Measurements from ENCODE around the gene GOLGA2. TPM values are rescaled to one million over a fixed set of nuclear protein-coding genes. Genes with fewer than 3 reads are reported as not detected.

The GOLGA2 gene
- total and polyA plus RNA-seq, 4 donors, result 56.0 to 137 (median 89.7) TPM

DNA sequence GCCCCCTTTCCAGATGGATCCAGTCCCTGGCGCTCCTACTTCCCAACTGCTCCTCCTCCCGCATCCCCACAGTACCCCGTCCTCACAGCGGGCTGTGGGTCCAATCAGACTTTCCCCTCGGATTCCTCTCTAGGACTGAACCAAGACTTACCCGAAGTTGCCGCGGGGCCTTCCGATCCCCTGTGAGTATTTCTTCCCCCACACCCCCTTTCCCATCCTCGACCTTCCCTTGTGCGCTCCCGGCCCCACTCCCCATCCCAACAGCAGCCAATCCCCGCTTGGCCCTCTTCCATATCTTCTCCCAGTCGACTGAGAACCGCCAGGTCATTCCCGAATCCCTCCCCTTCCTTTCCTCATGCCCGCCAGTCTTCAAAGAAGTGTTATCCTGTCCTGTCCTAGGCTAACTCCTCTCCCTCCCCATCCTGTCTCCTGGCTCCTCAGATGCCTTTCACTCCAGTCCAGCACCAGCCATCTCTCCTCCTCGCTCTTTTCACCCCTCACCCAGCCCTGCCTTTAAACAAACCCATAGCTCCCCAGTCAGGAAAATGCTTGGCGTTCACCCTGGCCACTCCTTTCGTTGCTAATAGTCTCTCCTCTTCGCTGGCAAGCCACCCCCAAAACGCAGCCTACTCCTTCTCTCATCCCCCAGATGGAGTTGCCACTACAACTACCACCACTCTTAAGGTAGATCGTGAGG lies 915 bp upstream of the GOLGA2 start:
- H3K9me3 ChIP-seq (ENCODE audit: control insufficient read depth in 4 of 4, insufficient read depth in 3 of 4, low read length in 3 of 4), result no peaks in the 10 kb centered on the region
- DNase-seq (peak in 2 of 3 donors; percentile 68 to 78), ATAC-seq (ENCODE audit: insufficient read depth, low FRiP score) (peak; percentile 3)
- peak overlapping the region; percentile 74 for H3K4me3 ChIP-seq
- no peak for TF ChIP-seq CTCF (IDR thresholded peaks at IDR 0.05; ENCODE audit: control extremely low read depth, extremely low read depth)
- peak overlapping the region; percentile 63 to 87 for H3K9ac ChIP-seq (ENCODE audit: insufficient read depth in 1 of 2, low read length in 2 of 2)
- H3K27ac ChIP-seq (ENCODE audit: low read depth in 1 of 2, low read length in 1 of 2), result peak overlapping the region; percentile 79 to 84
- H3K4me1 ChIP-seq (ENCODE audit: control insufficient read depth in 5 of 5, insufficient read depth in 5 of 5, low read length in 5 of 5), result peaks cover 0 to 24% (median 10%) of the 10 kb centered on the region in 5 donors
- H3K36me3 ChIP-seq (ENCODE audit: control insufficient read depth in 4 of 4, insufficient read depth in 4 of 4, low read length in 4 of 4), result peaks cover 0 to 10% (median 7%) of the 10 kb centered on the region in 4 donors
- WGBS, 2 donors, result 12 to 18% methylated on average over 23 of the region's 23 CpGs
- H3K27me3 ChIP-seq (ENCODE audit: control insufficient read depth in 3 of 3, insufficient read depth in 3 of 3, low read length in 2 of 3), result no peaks in the 10 kb centered on the region

DNA sequence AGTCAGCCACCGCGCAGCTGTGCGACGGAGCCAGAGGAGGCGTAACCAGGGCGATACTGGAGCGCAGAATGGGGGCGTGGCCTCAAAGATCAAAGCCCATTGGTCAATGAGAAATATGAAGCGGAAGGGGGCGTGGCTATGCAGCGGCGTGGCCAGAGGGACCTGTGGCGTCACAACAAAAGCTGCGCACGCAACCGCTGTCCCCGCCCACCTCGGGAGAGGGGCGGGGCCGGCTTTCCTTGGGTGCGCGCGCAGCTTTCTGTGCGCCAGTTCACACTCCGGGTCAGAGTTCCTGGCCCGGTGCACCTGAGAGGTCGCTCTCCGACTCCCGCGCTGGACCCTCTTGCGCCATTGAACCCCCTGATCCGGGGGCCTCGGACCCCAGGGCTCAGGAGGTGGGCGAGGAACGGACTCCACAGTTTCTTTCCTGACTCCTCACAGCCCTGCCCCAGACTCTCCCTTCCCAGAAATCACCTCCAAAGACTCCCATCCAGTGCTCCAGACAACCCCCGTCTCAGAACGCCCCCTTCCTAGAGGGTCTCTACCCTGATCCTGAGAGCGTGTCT lies 284 bp upstream of the GOLGA2 start, which contains the start of gene SWI5:
Gene SWI5, plus strand, starts transcription at position 269 of the 566 bp plus-strand sequence.
- DNase-seq, result peak; percentile 100
- peak; percentile 99 for ATAC-seq (ENCODE audit: insufficient read depth, low FRiP score)
- peak within 1 kb of the TSS; percentile 79 to 84 for H3K27ac ChIP-seq (ENCODE audit: low read depth in 1 of 2, low read length in 1 of 2)
- H3K4me1 ChIP-seq (ENCODE audit: control insufficient read depth in 5 of 5, insufficient read depth in 5 of 5, low read length in 5 of 5), result peaks cover 0 to 24% (median 10%) of the 10 kb centered on the region in 5 donors
- WGBS, 2 donors, result 0 to 1% methylated on average over 38 of the region's 38 CpGs
- H3K9me3 ChIP-seq (ENCODE audit: control insufficient read depth in 4 of 4, insufficient read depth in 3 of 4, low read length in 3 of 4), result no peaks in the 10 kb centered on the region
- H3K9ac ChIP-seq (ENCODE audit: insufficient read depth in 1 of 2, low read length in 2 of 2), result peak within 1 kb of the TSS; percentile 87 to 90
- peaks cover 0 to 14% (median 13%) of the 10 kb centered on the region in 4 donors for H3K36me3 ChIP-seq (ENCODE audit: control insufficient read depth in 4 of 4, insufficient read depth in 4 of 4, low read length in 4 of 4)
- peak within 1 kb of the TSS; percentile 84 for H3K4me3 ChIP-seq
- no peak for TF ChIP-seq CTCF (IDR thresholded peaks at IDR 0.05; ENCODE audit: control extremely low read depth, extremely low read depth)
- H3K27me3 ChIP-seq (ENCODE audit: control insufficient read depth in 3 of 3, insufficient read depth in 3 of 3, low read length in 2 of 3), result no peaks in the 10 kb centered on the region

- Histone ChIP-seq H3K27ac (ENCODE audit: low read depth in 1 of 2, low read length in 1 of 2) (no peak overlapping the region), H3K36me3 (ENCODE audit: control insufficient read depth in 4 of 4, insufficient read depth in 4 of 4, low read length in 4 of 4) (peaks cover 0 to 21% (median 17%) of the 10 kb centered on the region in 4 donors), H3K4me1 (ENCODE audit: control insufficient read depth in 5 of 5, insufficient read depth in 5 of 5, low read length in 5 of 5) (peaks cover 0 to 24% (median 10%) of the 10 kb centered on the region in 5 donors), H3K4me3 (no peak overlapping the region), H3K9me3 (ENCODE audit: control insufficient read depth in 4 of 4, insufficient read depth in 3 of 4, low read length in 3 of 4) (no peaks in the 10 kb centered on the region), H3K27me3 (ENCODE audit: control insufficient read depth in 3 of 3, insufficient read depth in 3 of 3, low read length in 2 of 3) (no peaks in the 10 kb centered on the region), H3K9ac (ENCODE audit: insufficient read depth in 1 of 2, low read length in 2 of 2) (peak overlapping the region in 1 of 2 donors; percentile 80)
- no peak for TF ChIP-seq CTCF (IDR thresholded peaks at IDR 0.05; ENCODE audit: control extremely low read depth, extremely low read depth)
- ATAC-seq (ENCODE audit: insufficient read depth, low FRiP score), result no peak
- no peak for DNase-seq
- 74 to 77% methylated on average over 8 of the region's 8 CpGs for WGBS, 2 donors
These were observed 1.6 kb downstream of the GOLGA2 start for GRCh38 chr9:128274245-128274644.

Measured in lung (tissue), 12 donors.